ENCODE data around the gene MAP2K5. TPM values are rescaled to one million over a fixed set of nuclear protein-coding genes. Genes with fewer than 3 reads are reported as not detected.

The MAP2K5 gene
- total RNA-seq, 6 experiments from 2014 or later: 5.0 to 11.6 (median 8.8) TPM

- intact Hi-C loops (cut with DNase I): loop anchor here in 1 of 2 donors (10.0 kb wide), 2 partner anchors 328 to 368 kb away; no protein-coding TSS in a partner anchor
- Histone ChIP-seq H3K27me3 (peaks cover 9 to 54% of the 10 kb centered on the region in 2 donors), H3K4me1 (peaks cover 0 to 50% (median 18%) of the 10 kb centered on the region in 4 donors), H3K36me3 (no peaks in the 10 kb centered on the region), H3K27ac (no peak overlapping the region), H3K4me3 (peak overlapping the region in 2 of 3 donors; percentile 12 to 17), H3K9me3 (no peaks in the 10 kb centered on the region)
- 2% methylated on average over 24 of the region's 32 CpGs for WGBS (ENCODE audit: insufficient coverage, low coverage, low lambda C conversion rate, missing lambda C conversion rate)
- TF ChIP-seq CTCF (IDR thresholded peaks at IDR 0.05): no peak
- no peak for TF ChIP-seq POLR2A (IDR thresholded peaks at IDR 0.05)
- ATAC-seq (no peak), DNase-seq (no peak)
Observed at GRCh38 chr15:67832897-67833709, 290.6 kb downstream of the MAP2K5 start.

- peaks cover 0 to 47% (median 22%) of the 10 kb centered on the region in 4 donors for H3K4me1 ChIP-seq
- ATAC-seq (peak; percentile 38 to 55 (median 52)), DNase-seq (no peak)
- TF ChIP-seq CTCF (IDR thresholded peaks at IDR 0.05) (peak; percentile 41 to 52 (median 44)), POLR2A (IDR thresholded peaks at IDR 0.05) (no peak)
- H3K9me3 ChIP-seq: no peaks in the 10 kb centered on the region
- peak overlapping the region in 2 of 3 donors; percentile 12 to 17 for H3K4me3 ChIP-seq
- H3K27me3 ChIP-seq: peaks cover 9 to 46% of the 10 kb centered on the region in 2 donors
- intact Hi-C loops (cut with DNase I): loop anchor here in 1 of 2 donors (10.0 kb wide), 2 partner anchors 329 to 369 kb away; no protein-coding TSS in a partner anchor
- H3K36me3 ChIP-seq: no peaks in the 10 kb centered on the region
- no peak overlapping the region for H3K27ac ChIP-seq
- under 1% methylated on average over 28 of the region's 44 CpGs for WGBS (ENCODE audit: insufficient coverage, low coverage, low lambda C conversion rate, missing lambda C conversion rate)
Observed at GRCh38 chr15:67833710-67834511, 291.4 kb downstream of the MAP2K5 start.

- H3K27me3 ChIP-seq: peaks cover 9 to 43% of the 10 kb centered on the region in 2 donors
- DNase-seq: no peak
- H3K36me3 ChIP-seq: no peaks in the 10 kb centered on the region
- peaks cover 0 to 50% (median 25%) of the 10 kb centered on the region in 4 donors for H3K4me1 ChIP-seq
- peak in 1 of 4 donors; percentile 1 for ATAC-seq
- H3K4me3 ChIP-seq: peak overlapping the region; percentile 4 to 29 (median 28)
- no peak overlapping the region for H3K27ac ChIP-seq
- 2% methylated on average over 25 of the region's 59 CpGs for WGBS (ENCODE audit: insufficient coverage, low coverage, low lambda C conversion rate, missing lambda C conversion rate)
- no peak for TF ChIP-seq CTCF (IDR thresholded peaks at IDR 0.05)
- no peak for TF ChIP-seq POLR2A (IDR thresholded peaks at IDR 0.05)
- H3K9me3 ChIP-seq: no peaks in the 10 kb centered on the region
- intact Hi-C loops (cut with DNase I): loop anchor here in 1 of 2 donors (10.0 kb wide), 2 partner anchors 330 to 370 kb away; no protein-coding TSS in a partner anchor
Observed at GRCh38 chr15:67834581-67835296, 292.2 kb downstream of the MAP2K5 start.

Data from right lobe of liver (tissue), 6 donors.